H1 (cell line): ENCODE measurements around the gene PDE4D. TPM values are rescaled to one million over a fixed set of nuclear protein-coding genes. Genes with fewer than 3 reads are reported as not detected.

Source experiments
- CTCF ChIA-PET: fragments of 300-600 bp; sonication (Branson Sonifier 250); formaldehyde crosslinking; loops from one replicate; lab custom pipeline; 2021; ENCODE audit not compliant: partially characterized antibody; lab: Charles Lee
- POLR2A ChIA-PET: fragments of 300-600 bp; sonication (Branson Sonifier 250); formaldehyde crosslinking; loops from one replicate; lab custom pipeline; 2021; ENCODE audit warnings: inconsistent platforms; ENCODE audit not compliant: partially characterized antibody; lab: Charles Lee
- DNase-seq, 2 experiments: peaks; one replicate each; pipeline versions ENCODE4 v3.0.0 to v3.0.0-alpha.2; 2010 to 2022; ENCODE audit warnings: low spot score in 2 of 2, low read depth in 1 of 2, mixed read lengths in 1 of 2
- FAIRE-seq: peaks from 2 replicates; lab custom pipeline; 2011; peaks lifted over from hg19 to GRCh38; lab: Jason Lieb, UNC
- H2AFZ ChIP-seq: 2 replicates; pipeline ENCODE4 v1.8.1; 2012; ENCODE audit warnings: low read length, inconsistent platforms
- H2AK5ac ChIP-seq: 2 replicates; pipeline ENCODE4 v1.6.1; 2013; ENCODE audit warnings: low read depth, low read length
- H2BK120ac ChIP-seq: replicated peaks from 2 replicates; pipeline ENCODE3; 2013; ENCODE audit warnings: low read depth, low read length, inconsistent platforms
- H2BK12ac ChIP-seq: 2 replicates; pipeline ENCODE4 v1.6.1; 2013; ENCODE audit warnings: low read depth, low read length
- H2BK15ac ChIP-seq: 2 replicates; pipeline ENCODE4 v1.6.1; 2013; ENCODE audit warnings: low read length
- H2BK20ac ChIP-seq: 2 replicates; pipeline ENCODE4 v1.6.1; 2013; ENCODE audit warnings: low read length
- H2BK5ac ChIP-seq: 2 replicates; pipeline ENCODE4 v1.6.1; 2013; ENCODE audit warnings: low read depth, low read length
- H3K14ac ChIP-seq: 2 replicates; pipeline ENCODE4 v1.6.1; 2013; ENCODE audit warnings: inconsistent platforms; ENCODE audit not compliant: insufficient read length
- H3K18ac ChIP-seq: 2 replicates; pipeline ENCODE4 v1.6.1; 2013; ENCODE audit warnings: low read length; ENCODE audit errors: extremely low read depth
- H3K23ac ChIP-seq: 2 replicates; pipeline ENCODE4 v1.6.1; 2013; ENCODE audit warnings: inconsistent platforms; ENCODE audit not compliant: insufficient read length
- H3K23me2 ChIP-seq: 2 replicates; pipeline ENCODE4 v1.6.1; 2013; ENCODE audit warnings: low read depth, low read length
- H3K27ac ChIP-seq: 2 replicates; pipeline ENCODE4 v1.6.1; 2011; ENCODE audit warnings: low read depth, low read length, inconsistent platforms
- H3K27me3 ChIP-seq, 4 experiments: replicated peaks in 1 of 4; 1 replicate in 1 of 4; 2 replicates in 3 of 4; pipeline versions ENCODE4 v1.6.1 to v1.8.1; 2011 to 2013; ENCODE audit warnings: low read length in 3 of 4, mild to moderate bottlenecking in 3 of 4, inconsistent platforms in 2 of 4, mixed read lengths in 2 of 4, moderate library complexity in 1 of 4; ENCODE audit not compliant: control insufficient read depth in 3 of 4, insufficient read depth in 3 of 4; ENCODE audit errors: extremely low read depth in 1 of 4
- H3K36me3 ChIP-seq, 4 experiments: 2 replicates each; pipeline versions ENCODE4 v1.6.1 to v1.8.1; 2011 to 2013; ENCODE audit warnings: mild to moderate bottlenecking in 4 of 4, low read length in 3 of 4, moderate library complexity in 2 of 4, control low read depth in 1 of 4, inconsistent platforms in 1 of 4; ENCODE audit not compliant: insufficient read depth in 4 of 4, control insufficient read depth in 2 of 4
- H3K4ac ChIP-seq: replicated peaks from 2 replicates; pipeline ENCODE3; 2013; ENCODE audit warnings: low read length, low read depth, mixed read lengths, inconsistent platforms; ENCODE audit not compliant: insufficient read length
- H3K4me1 ChIP-seq, 4 experiments: replicated peaks in 1 of 4; 1 replicate in 1 of 4; 2 replicates in 3 of 4; pipeline versions ENCODE4 v1.6.1 to v1.8.1; 2011 to 2013; ENCODE audit warnings: low read length in 3 of 4, inconsistent platforms in 2 of 4, mixed read lengths in 1 of 4; ENCODE audit not compliant: insufficient read depth in 4 of 4, control insufficient read depth in 3 of 4
- H3K4me2 ChIP-seq, 2 experiments: 2 replicates each; pipeline versions ENCODE4 v1.6.1 to v1.8.1; 2011 to 2013; ENCODE audit warnings: low read depth in 2 of 2, low read length in 2 of 2, control low read depth in 1 of 2, inconsistent platforms in 1 of 2, mild to moderate bottlenecking in 1 of 2; ENCODE audit not compliant: insufficient read depth in 1 of 2
- H3K4me3 ChIP-seq, 4 experiments: fragments of 200-600, 300-600 bp in 1 of 4; sonication (generic), shearing (Covaris generic), sonication (Bioruptor Twin) in 1 of 4; 2 replicates each; pipeline versions ENCODE4 v1.5.1 to v1.8.1; 2011 to 2016; ENCODE audit warnings: low read length in 4 of 4, low read depth in 3 of 4, control low read depth in 2 of 4, inconsistent platforms in 2 of 4, mild to moderate bottlenecking in 2 of 4, mixed read lengths in 1 of 4, moderate library complexity in 1 of 4; ENCODE audit not compliant: insufficient read depth in 2 of 4; ENCODE audit errors: extremely low read depth in 1 of 4
- H3K56ac ChIP-seq: replicated peaks from 2 replicates; pipeline ENCODE3; 2013; ENCODE audit warnings: low read depth, mild to moderate bottlenecking, mixed read lengths, low read length, inconsistent platforms; ENCODE audit not compliant: insufficient read length
- H3K79me1 ChIP-seq: 2 replicates; pipeline ENCODE4 v1.6.1; 2013; ENCODE audit warnings: low read depth, low read length, control low read depth
- H3K79me2 ChIP-seq, 2 experiments: 2 replicates each; pipeline versions ENCODE4 v1.6.1 to v1.8.1; 2012 to 2013; ENCODE audit warnings: low read length in 2 of 2, mild to moderate bottlenecking in 2 of 2, inconsistent platforms in 1 of 2; ENCODE audit not compliant: insufficient read depth in 2 of 2, control insufficient read depth in 1 of 2
- H3K9ac ChIP-seq, 4 experiments: replicated peaks in 1 of 4; 1 replicate in 1 of 4; 2 replicates in 3 of 4; pipeline versions ENCODE4 v1.6.1 to v1.8.1; 2011 to 2013; ENCODE audit warnings: low read depth in 3 of 4, low read length in 3 of 4, control low read depth in 2 of 4, mild to moderate bottlenecking in 2 of 4, moderate library complexity in 2 of 4, inconsistent platforms in 1 of 4; ENCODE audit errors: extremely low read depth in 1 of 4
- H3K9me3 ChIP-seq, 2 experiments: 2 replicates each; pipeline versions ENCODE4 v1.6.1 to v1.8.1; 2012 to 2013; ENCODE audit warnings: mild to moderate bottlenecking in 2 of 2, moderate library complexity in 2 of 2, control low read depth in 1 of 2, inconsistent platforms in 1 of 2, low read depth in 1 of 2, low read length in 1 of 2, mixed read lengths in 1 of 2; ENCODE audit not compliant: insufficient read depth in 2 of 2
- H4K20me1 ChIP-seq, 2 experiments: replicated peaks in 1 of 2; 2 replicates each; pipeline versions ENCODE3 to v1.8.1; 2011 to 2013; ENCODE audit warnings: inconsistent platforms in 2 of 2, low read length in 2 of 2, mild to moderate bottlenecking in 1 of 2; ENCODE audit not compliant: insufficient read depth in 2 of 2, control insufficient read depth in 1 of 2
- H4K5ac ChIP-seq: 2 replicates; pipeline ENCODE4 v1.6.1; 2013; ENCODE audit warnings: low read length, low read depth, mixed read lengths, inconsistent platforms; ENCODE audit not compliant: insufficient read length
- H4K8ac ChIP-seq: 2 replicates; pipeline ENCODE4 v1.8.0; 2013; ENCODE audit warnings: mild to moderate bottlenecking, moderate library complexity, low read length, inconsistent platforms; ENCODE audit not compliant: insufficient read depth; ENCODE audit errors: extremely low read depth
- H4K91ac ChIP-seq: replicated peaks from 2 replicates; pipeline ENCODE3; 2013; ENCODE audit warnings: low read length, mixed read lengths, inconsistent platforms; ENCODE audit not compliant: insufficient read length
- ATF2 ChIP-seq: IDR thresholded peaks from 2 replicates; pipeline ENCODE4 v1.6.1; 2012; ENCODE audit warnings: low read length, inconsistent platforms
- CBX5 ChIP-seq: fragments of 300-800, 300-1000 bp; sonication (generic); IDR thresholded peaks from 2 replicates; pipeline ENCODE4 v1.7.1; 2016; ENCODE audit warnings: antibody characterized with exemption, low read length, low read depth
- NANOG ChIP-seq: IDR thresholded peaks from 2 replicates; pipeline ENCODE4 v1.6.1; 2011; ENCODE audit warnings: low read length, low read depth, mild to moderate bottlenecking, inconsistent platforms; ENCODE audit not compliant: insufficient read depth, poor library complexity, severe bottlenecking
- PHF8 ChIP-seq: fragments of 200-600 bp; sonication (generic); conservative IDR thresholded peaks from 2 replicates; pipeline ENCODE4 v1.7.1; 2012; ENCODE audit warnings: low read depth, mild to moderate bottlenecking, inconsistent platforms, low read length, moderate library complexity
- POU5F1 ChIP-seq: IDR thresholded peaks from 2 replicates; pipeline ENCODE4 v1.6.1; 2011; ENCODE audit warnings: low read depth, mild to moderate bottlenecking, low read length, moderate library complexity
- RFX5 ChIP-seq: IDR thresholded peaks from 2 replicates; pipeline ENCODE4 v1.6.1; 2011; ENCODE audit warnings: low read depth, low read length, improper control_type of control experiment, borderline replicate concordance
- SP1 ChIP-seq: IDR thresholded peaks from 2 replicates; pipeline ENCODE4 v1.6.1; 2011; ENCODE audit warnings: low read depth, low read length
- SUZ12 ChIP-seq: fragments of 200-600 bp; sonication (generic); IDR thresholded peaks from 2 replicates; pipeline ENCODE4 v1.6.1; 2012; ENCODE audit warnings: mild to moderate bottlenecking, inconsistent platforms, low read length, moderate library complexity, mixed read lengths
- polyA plus RNA-seq, 7 experiments: library from polyadenylated mRNA; depleted of rRNA in 3 of 7; stranded (reverse) in 5 of 7; unstranded in 2 of 7; fragments of >200 nt in 5 of 7; fragments of 200-250 nt in 2 of 7; gene quantifications; 1 replicate in 5 of 7; 2 replicates in 1 of 7; 4 replicates in 1 of 7; pipeline versions ENCODE4 v1.2.1 to v1.2.3, GENCODE V29; 2011 to 2013; ENCODE audit warnings: missing spikeins in 2 of 7, mixed read lengths in 2 of 7
- total RNA-seq: library from RNA; stranded (reverse); fragmentation: NEBNext Ultra II Directional; extraction: Animal tissue kit (Norgen Biotek cat#: 25700); gene quantifications from 2 replicates; pipeline ENCODE4 v1.2.1, GENCODE V29; 2021

PDE4D gene
- total and polyA plus RNA-seq, 2 of the 8 experiments (the other 6 are each of a cell fraction or from before 2014, with no cell fraction given) = 2.3 to 3.7 TPM

GRCh38 chr5:59588922-59589321 is 304.6 kb downstream of the PDE4D start:
- H3K4ac ChIP-seq = no peak overlapping the region
- H3K79me1 ChIP-seq = no peaks in the 10 kb centered on the region
- no peak overlapping the region for H4K91ac ChIP-seq
- no peak overlapping the region for H2BK5ac ChIP-seq
- H2BK20ac ChIP-seq = no peak overlapping the region
- H2BK120ac ChIP-seq = no peak overlapping the region
- no peaks in the 10 kb centered on the region for H3K36me3 ChIP-seq
- no peak overlapping the region for H3K9ac ChIP-seq
- no peak overlapping the region for H2BK15ac ChIP-seq
- H3K4me2 ChIP-seq = no peak overlapping the region
- H3K14ac ChIP-seq = no peak overlapping the region
- no peak overlapping the region for H2AFZ ChIP-seq
- POLR2A ChIA-PET = no interaction called here
- H3K4me3 ChIP-seq = no peak overlapping the region
- DNase-seq = no peak
- no peak for FAIRE-seq
- H3K23ac ChIP-seq = no peak overlapping the region
- H2AK5ac ChIP-seq = no peak overlapping the region
- H3K27me3 ChIP-seq = no peaks in the 10 kb centered on the region
- no peak overlapping the region for H3K56ac ChIP-seq
- no peak overlapping the region for H3K27ac ChIP-seq
- H3K23me2 ChIP-seq = no peaks in the 10 kb centered on the region
- no peaks in the 10 kb centered on the region for H4K20me1 ChIP-seq
- no peak overlapping the region for H2BK12ac ChIP-seq
- CTCF ChIA-PET = interaction anchor here (0.8 to 1.0 kb wide), 2 partner anchors 56 to 83 kb away, joined by 3 read pairs; no protein-coding TSS in a partner anchor
- TF ChIP-seq POU5F1 = no peak
- no peak for TF ChIP-seq CBX5
- no peak for TF ChIP-seq NANOG
- no peak for TF ChIP-seq SP1
- no peak for TF ChIP-seq ATF2
- no peak for TF ChIP-seq SUZ12
- no peak for TF ChIP-seq PHF8
- no peak for TF ChIP-seq RFX5
- H4K5ac ChIP-seq = no peak overlapping the region
- H3K9me3 ChIP-seq = no peaks in the 10 kb centered on the region
- peaks cover 2 to 14% (median 4%) of the 10 kb centered on the region in 4 experiments; a peak in 5 of 7 replicates for H3K4me1 ChIP-seq
- H3K18ac ChIP-seq = no peak overlapping the region
- no peaks in the 10 kb centered on the region for H3K79me2 ChIP-seq
- H4K8ac ChIP-seq = no peak overlapping the region
